ENCODE data around the gene ADD3.

DNA sequence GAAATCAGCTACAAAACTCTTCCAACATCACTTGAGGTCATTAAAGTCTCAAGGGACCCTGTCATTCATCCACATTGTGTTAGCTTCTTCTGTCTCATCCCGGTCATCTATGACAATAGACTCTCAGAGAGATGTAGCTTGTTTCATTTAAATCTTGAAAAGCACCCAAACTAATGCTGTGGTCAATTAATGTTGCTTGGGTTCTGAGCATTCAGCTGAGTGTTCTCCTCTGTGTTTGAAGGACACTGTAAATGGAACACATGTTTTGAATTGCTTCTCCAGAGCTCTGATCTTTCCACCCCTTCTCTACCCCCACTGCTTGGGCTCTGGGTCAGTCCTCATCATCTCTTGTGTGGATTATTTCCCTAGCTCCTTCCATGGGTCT is 19.6 kb upstream of the ADD3 start:
- TF ChIP-seq, protein P1, sequence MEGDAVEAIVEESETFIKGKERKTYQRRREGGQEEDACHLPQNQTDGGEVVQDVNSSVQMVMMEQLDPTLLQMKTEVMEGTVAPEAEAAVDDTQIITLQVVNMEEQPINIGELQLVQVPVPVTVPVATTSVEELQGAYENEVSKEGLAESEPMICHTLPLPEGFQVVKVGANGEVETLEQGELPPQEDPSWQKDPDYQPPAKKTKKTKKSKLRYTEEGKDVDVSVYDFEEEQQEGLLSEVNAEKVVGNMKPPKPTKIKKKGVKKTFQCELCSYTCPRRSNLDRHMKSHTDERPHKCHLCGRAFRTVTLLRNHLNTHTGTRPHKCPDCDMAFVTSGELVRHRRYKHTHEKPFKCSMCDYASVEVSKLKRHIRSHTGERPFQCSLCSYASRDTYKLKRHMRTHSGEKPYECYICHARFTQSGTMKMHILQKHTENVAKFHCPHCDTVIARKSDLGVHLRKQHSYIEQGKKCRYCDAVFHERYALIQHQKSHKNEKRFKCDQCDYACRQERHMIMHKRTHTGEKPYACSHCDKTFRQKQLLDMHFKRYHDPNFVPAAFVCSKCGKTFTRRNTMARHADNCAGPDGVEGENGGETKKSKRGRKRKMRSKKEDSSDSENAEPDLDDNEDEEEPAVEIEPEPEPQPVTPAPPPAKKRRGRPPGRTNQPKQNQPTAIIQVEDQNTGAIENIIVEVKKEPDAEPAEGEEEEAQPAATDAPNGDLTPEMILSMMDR (conservative IDR thresholded peaks at IDR 0.05 in 1 of 2, IDR thresholded peaks at IDR 0.05 in 1 of 2; ENCODE audit: extremely low read depth in 1 of 2, insufficient read depth in 1 of 2, low read depth in 1 of 2, low read length in 2 of 2), result no peak
- TF ChIP-seq EZH2 (IDR thresholded peaks at IDR 0.05; ENCODE audit: borderline replicate concordance, low read length), result no peak

Measured in mammary epithelial cell (primary cell).